GM18499 (cell line): ENCODE data around the gene IL16.

Source experiments
- ATAC-seq: cut with Tn5 transposase; IDR thresholded peaks from one replicate; pipeline ENCODE4 v1.9.1; 2021; ENCODE audit warnings: moderate number of reproducible peaks; ENCODE audit not compliant: insufficient read depth, unreplicated experiment

The IL16 gene

GRCh38 chr15:81271761-81272644, 75.3 kb downstream of the IL16 start:
- no peak for ATAC-seq

GRCh38 chr15:81273200-81273599, 76.5 kb downstream of the IL16 start:
- no peak for ATAC-seq

DNA sequence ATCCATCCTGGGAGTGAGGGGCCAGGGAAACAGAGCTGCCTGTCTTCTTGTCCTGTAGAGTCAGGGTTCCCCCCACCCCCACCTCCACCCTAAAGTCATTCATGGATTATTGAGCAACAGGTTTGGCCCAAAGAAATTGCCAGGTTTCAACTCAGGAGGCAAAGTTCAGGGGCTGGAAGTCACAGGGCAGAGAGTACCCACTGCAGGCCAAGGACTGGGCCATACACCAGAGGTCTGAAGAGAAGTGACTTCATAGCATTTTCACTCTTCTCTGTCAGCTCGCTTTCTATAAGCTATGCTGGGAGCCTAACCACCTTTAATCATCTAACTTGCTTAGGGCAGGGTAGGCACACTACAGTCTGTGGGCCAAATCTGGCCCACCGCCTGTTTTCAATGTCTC, 77.2 kb downstream of the IL16 start:
- no peak for ATAC-seq

- ATAC-seq = no peak
Measured at GRCh38 chr15:81274255-81274654, 77.6 kb downstream of the IL16 start.

GRCh38 chr15:81274931-81275707, 78.4 kb downstream of the IL16 start:
- ATAC-seq = no peak

DNA sequence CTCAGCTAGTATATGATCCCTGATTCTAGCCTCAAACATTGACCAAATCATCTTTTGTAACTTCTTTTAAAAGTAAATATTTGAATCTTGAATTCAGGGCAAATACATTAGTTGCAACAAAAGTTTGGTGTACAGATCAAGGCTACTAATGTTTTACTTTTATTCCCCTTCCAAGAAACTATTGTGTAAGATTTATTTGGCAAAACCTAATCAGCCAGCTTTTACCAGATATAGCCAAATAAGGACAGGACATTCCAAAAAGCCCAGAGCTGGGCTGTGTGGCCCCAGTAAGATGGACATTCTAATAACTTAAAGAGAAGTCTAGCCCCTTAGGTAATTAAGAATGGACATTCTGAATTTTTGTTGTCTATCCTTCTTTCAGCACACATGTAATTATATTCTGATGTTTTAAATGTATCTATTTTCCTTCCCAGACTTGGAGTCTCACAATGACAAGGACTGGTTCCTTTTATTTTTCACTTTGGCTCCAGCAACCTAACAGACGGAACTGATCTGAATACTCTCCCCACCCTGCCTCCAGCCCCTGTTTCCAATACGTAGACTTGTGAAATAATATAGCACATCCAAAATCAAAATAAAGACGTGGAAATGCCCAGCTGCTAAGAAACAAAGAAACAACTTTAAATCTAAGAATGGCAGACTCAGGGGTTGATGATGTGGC, 79.2 kb downstream of the IL16 start:
- no peak for ATAC-seq

DNA sequence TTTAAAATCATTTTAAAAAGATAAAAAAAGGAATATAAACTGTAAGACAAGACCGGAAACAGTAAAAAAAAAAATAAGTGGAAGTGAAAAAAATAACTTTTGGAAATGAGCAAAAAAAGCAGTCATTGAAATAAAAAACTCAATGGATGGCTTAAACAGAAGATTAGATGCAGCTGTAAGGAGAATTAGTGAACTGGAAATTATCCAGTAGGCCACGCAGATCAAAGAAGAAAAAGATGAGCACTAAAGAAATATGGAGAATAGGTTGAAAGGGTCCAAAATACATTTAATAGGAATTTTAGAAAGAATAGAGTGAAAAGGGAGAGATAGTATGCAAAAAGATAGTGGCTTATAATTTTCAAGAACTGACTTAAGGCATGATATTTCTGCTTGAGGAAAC, 80.3 kb downstream of the IL16 start:
- ATAC-seq = no peak

GRCh38 chr15:81277851-81278250, 81.2 kb downstream of the IL16 start:
- no peak for ATAC-seq

- no peak for ATAC-seq
Measured at GRCh38 chr15:81278306-81279029, 81.8 kb downstream of the IL16 start.

DNA sequence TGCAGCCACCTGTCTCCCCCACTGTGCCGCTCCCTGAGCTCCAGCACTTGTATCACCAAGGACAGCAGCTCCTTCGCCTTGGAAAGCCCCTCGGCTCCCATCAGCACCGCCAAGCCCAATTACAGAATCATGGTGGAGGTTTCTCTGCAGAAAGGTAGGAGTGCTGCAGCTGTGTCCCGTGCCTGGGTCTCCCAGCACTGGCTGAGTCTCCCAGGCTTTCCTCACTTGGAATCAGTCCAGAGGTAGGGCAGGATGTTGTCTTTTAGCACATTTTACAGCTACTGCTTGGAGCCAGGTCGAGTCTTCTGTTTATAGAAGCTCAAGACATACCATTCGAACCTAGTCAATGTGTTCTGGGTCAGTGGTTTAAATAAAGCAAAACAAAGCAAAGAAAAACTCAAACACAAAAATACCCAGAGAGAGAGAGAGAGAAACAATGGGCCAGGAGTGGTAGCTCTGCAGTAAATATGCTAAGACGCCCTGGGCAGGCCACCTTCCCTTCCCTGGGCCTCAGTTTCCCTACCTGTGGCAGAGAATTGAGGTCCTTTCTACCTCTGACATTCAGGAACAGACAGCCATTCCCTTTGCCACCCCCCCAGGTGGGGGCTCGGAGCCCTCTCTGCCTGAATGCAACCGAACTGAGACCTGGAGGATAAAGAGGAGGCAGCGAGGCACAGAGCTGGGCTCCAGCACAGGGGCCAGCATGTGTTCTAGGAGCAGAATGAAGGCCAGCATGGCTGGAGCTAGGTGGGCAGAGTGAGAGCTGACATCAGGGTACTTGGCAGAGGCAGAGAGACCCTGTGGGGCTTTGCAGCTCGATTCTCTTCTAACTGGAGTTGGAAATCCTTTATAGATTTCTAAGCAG, 83.2 kb downstream of the IL16 start:
- no peak for ATAC-seq

- no peak for ATAC-seq
Measured at GRCh38 chr15:81280696-81281455, 84.2 kb downstream of the IL16 start.

GRCh38 chr15:81281456-81281735, 84.7 kb downstream of the IL16 start:
- ATAC-seq = no peak

DNA sequence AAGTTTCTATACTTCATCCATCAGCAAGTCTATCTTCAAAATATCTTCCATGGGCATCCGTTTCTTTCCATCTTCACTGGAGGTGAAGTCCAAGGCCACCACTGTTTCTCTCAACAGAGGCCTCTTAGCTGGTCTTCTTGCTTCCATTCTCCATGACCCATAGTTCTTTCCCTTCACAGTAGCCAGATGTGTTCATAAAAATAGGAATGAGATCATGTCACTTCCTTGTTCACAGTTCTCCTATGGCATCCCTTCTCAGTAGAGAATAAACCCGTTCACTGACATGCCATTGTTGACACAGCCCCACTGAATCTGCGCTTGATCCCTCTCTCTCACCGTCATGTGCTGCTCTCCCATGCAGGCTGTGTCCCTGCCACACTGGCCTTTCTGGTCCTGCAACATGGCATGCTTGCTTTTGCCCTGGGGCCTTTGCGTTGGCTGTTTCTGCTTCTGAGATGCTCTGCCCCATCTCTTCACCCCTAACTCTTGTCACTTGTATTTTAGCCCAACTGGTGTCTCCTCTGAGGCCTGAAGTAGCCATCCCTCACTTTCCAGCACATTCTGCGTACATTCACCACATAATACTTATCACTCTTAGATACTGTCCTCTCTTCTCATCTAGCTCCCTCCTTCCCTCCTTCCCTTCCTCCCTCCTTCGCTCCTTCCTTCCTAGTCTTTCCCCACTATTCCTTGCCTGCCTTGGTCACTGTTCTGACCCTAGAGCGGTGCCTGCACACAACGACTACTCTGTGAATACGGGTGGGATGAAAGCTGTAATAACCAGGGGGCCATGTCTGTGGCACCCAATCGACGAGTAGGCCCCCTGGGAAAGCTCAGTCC, 85.3 kb downstream of the IL16 start:
- ATAC-seq = no peak

DNA sequence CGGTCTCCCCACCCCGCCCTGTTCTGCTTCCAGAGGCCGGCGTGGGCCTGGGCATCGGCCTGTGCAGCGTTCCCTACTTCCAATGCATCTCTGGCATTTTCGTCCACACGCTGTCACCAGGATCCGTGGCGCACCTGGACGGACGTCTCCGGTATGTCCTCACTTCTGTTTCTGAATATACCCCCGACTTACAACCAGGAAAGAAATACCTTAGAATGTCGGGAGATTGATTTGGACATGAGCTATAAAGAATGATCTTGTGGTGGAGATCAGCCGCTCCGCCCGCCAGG, 85.9 kb downstream of the IL16 start:
- ATAC-seq = no peak

GRCh38 chr15:81282911-81283310, 86.2 kb downstream of the IL16 start:
- ATAC-seq = no peak

DNA sequence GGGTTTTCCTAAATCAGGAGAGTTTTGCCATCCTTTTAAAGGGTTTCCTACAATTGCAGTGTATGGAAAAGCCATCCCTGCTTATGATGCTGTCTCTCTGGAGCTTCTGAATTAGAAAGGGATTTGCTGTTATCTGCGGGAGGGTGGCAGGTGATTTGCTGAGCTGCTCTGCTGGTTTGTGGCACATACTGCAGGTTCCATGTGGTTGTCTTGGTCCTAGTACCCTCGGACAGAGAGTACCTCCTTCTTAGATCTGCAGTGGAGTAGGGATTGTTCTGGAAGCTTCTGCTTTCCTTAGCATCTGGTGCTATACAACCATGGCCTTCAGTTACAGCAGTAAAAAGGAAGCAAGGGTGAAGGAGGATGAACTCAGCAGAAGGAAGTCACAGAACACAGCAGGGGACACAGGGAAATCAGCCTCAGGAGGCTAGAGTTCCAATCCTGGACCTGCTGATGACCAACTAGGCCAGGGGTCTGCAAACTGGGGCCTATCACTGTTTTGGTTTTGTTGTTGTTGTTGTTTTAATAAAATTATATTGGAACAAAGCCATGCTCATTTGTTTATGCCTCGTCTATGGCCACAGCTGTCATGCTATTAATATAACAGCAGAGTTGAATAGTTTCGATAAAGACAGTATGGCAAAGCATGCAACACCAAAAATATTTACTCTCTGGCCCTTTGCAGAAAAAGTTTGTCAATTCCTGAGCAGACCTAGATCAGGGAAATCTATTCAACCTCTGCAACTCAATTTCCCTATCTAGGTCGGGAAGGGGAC, 87.8 kb downstream of the IL16 start:
- no peak for ATAC-seq

- ATAC-seq = no peak
Measured at GRCh38 chr15:81285461-81285860, 88.8 kb downstream of the IL16 start.
